ENCODE data around the gene PARK7. TPM values are rescaled to one million over a fixed set of nuclear protein-coding genes. Genes with fewer than 3 reads are reported as not detected.

PARK7 gene
- total RNA-seq, 3 donors from 2014 or later (not counting 1 experiment from before 2014, with no cell fraction given): 120 to 127 (median 127) TPM

DNA sequence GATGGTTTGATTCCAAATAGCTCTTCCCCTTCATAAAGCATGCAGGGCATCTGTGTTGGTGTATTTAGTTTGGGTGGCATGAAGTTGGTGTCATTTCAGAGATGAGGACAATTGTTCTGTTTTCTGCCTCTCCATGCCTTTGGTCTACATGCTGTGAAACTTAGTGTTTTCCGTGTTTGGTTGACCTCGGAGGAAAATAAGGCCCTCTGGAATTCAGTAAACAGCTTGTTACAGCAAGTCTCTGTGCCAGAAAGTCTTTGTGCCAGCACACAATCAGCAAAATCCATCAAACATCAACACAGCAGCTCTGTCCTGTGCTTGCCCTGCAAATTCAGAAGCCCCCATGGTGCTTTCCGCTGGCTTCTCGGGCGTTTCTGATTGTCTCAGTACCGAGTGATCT lies 9.5 kb downstream of the PARK7 start:
- H3K4me1 Mint-ChIP-seq: peaks cover 12 to 17% of the 10 kb centered on the region in 2 donors
- Histone ChIP-seq H3K9me3 (ENCODE audit: control insufficient read depth, insufficient read depth, low read length) (no peaks in the 10 kb centered on the region), H3K4me3 (ENCODE audit: low read length) (no peak overlapping the region), H3K27ac (ENCODE audit: low read length) (no peak overlapping the region), H3K36me3 (ENCODE audit: control insufficient read depth, insufficient read depth, low read length) (peaks cover 53% of the 10 kb centered on the region), H3K4me1 (ENCODE audit: control insufficient read depth, insufficient read depth, low read length) (peaks cover 3% of the 10 kb centered on the region), H3K27me3 (ENCODE audit: control insufficient read depth, insufficient read depth, low read length) (no peaks in the 10 kb centered on the region)
- WGBS (ENCODE audit: insufficient coverage): 97% methylated on average over 6 of the region's 6 CpGs
- H3K36me3 Mint-ChIP-seq: peaks cover 15% of the 10 kb centered on the region
- DNase-seq: no peak
- TF ChIP-seq, protein P1, sequence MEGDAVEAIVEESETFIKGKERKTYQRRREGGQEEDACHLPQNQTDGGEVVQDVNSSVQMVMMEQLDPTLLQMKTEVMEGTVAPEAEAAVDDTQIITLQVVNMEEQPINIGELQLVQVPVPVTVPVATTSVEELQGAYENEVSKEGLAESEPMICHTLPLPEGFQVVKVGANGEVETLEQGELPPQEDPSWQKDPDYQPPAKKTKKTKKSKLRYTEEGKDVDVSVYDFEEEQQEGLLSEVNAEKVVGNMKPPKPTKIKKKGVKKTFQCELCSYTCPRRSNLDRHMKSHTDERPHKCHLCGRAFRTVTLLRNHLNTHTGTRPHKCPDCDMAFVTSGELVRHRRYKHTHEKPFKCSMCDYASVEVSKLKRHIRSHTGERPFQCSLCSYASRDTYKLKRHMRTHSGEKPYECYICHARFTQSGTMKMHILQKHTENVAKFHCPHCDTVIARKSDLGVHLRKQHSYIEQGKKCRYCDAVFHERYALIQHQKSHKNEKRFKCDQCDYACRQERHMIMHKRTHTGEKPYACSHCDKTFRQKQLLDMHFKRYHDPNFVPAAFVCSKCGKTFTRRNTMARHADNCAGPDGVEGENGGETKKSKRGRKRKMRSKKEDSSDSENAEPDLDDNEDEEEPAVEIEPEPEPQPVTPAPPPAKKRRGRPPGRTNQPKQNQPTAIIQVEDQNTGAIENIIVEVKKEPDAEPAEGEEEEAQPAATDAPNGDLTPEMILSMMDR (IDR thresholded peaks at IDR 0.05): no peak
- H3K27ac Mint-ChIP-seq: no peak overlapping the region
- no peaks in the 10 kb centered on the region for H3K27me3 Mint-ChIP-seq (ENCODE audit: low read depth in 2 of 2)
- no peak overlapping the region for H3K4me3 Mint-ChIP-seq
- ATAC-seq: no peak
- intact Hi-C loops (cut with micrococcal nuclease): no loop called here
- H3K9me3 Mint-ChIP-seq: no peaks in the 10 kb centered on the region

DNA sequence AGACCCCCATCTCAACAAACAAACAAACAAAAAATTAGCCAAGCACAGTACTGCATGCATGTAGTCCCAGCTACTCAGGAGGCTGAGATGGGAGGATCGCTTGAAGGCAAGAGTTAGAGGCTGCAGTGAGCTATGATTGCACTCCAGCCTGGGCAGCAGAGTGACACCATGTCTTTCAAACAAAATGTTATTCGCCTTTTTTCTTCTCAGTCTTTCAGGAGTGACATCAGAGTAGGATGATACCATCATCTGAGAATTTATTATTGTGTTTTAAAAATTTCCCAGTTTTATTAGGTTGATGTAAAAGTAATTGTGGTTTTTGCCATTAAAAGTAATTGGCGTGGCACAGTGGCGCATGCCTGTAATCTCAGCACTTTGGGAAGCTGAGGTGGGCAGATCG lies 10.8 kb downstream of the PARK7 start:
- Histone ChIP-seq H3K4me3 (ENCODE audit: low read length) (no peak overlapping the region), H3K9me3 (ENCODE audit: control insufficient read depth, insufficient read depth, low read length) (no peaks in the 10 kb centered on the region), H3K4me1 (ENCODE audit: control insufficient read depth, insufficient read depth, low read length) (no peaks in the 10 kb centered on the region), H3K27ac (ENCODE audit: low read length) (no peak overlapping the region), H3K36me3 (ENCODE audit: control insufficient read depth, insufficient read depth, low read length) (peaks cover 48% of the 10 kb centered on the region), H3K27me3 (ENCODE audit: control insufficient read depth, insufficient read depth, low read length) (no peaks in the 10 kb centered on the region)
- no peak for DNase-seq
- H3K9me3 Mint-ChIP-seq: no peaks in the 10 kb centered on the region
- TF ChIP-seq, protein P1 (IDR thresholded peaks at IDR 0.05): no peak
- H3K27ac Mint-ChIP-seq: no peak overlapping the region
- intact Hi-C loops (cut with micrococcal nuclease): no loop called here
- H3K4me3 Mint-ChIP-seq: no peak overlapping the region
- WGBS (ENCODE audit: insufficient coverage): 98% methylated on average over 5 of the region's 5 CpGs
- ATAC-seq: no peak
- no peaks in the 10 kb centered on the region for H3K27me3 Mint-ChIP-seq (ENCODE audit: low read depth in 2 of 2)
- H3K36me3 Mint-ChIP-seq: peaks cover 15% of the 10 kb centered on the region
- H3K4me1 Mint-ChIP-seq: peaks cover 3 to 16% of the 10 kb centered on the region in 2 donors

DNA sequence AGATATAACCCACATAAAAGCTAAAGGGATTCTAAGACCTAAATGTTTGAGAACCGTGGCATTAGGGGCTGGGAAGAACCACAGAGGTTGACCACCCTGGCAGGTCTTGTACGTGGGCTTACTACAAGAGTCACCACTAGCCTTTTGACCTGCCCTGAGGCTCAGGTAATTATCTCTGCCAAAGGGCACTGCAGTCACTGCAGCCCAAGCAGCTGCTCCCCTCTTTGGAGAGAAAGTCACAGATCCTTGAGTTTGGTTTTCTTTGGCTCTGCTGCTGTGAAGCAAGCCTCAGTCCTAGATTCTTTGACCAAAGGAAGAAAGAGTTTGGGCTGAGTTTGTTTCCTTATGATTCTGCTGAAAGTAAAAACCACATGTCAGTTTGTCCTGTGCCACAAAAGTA lies 11.6 kb downstream of the PARK7 start:
- Mint-ChIP-seq H3K9me3 (no peaks in the 10 kb centered on the region), H3K36me3 (peaks cover 15% of the 10 kb centered on the region), H3K4me3 (no peak overlapping the region), H3K27me3 (ENCODE audit: low read depth in 2 of 2) (no peaks in the 10 kb centered on the region), H3K4me1 (peaks cover 0 to 14% of the 10 kb centered on the region in 2 donors), H3K27ac (no peak overlapping the region)
- H3K27ac ChIP-seq (ENCODE audit: low read length): no peak overlapping the region
- no peaks in the 10 kb centered on the region for H3K4me1 ChIP-seq (ENCODE audit: control insufficient read depth, insufficient read depth, low read length)
- TF ChIP-seq, protein P1 (IDR thresholded peaks at IDR 0.05): no peak
- ATAC-seq (no peak), DNase-seq (no peak)
- H3K36me3 ChIP-seq (ENCODE audit: control insufficient read depth, insufficient read depth, low read length): peaks cover 46% of the 10 kb centered on the region
- WGBS (ENCODE audit: insufficient coverage): 58% methylated on average over 2 of the region's 2 CpGs
- no peaks in the 10 kb centered on the region for H3K27me3 ChIP-seq (ENCODE audit: control insufficient read depth, insufficient read depth, low read length)
- intact Hi-C loops (cut with micrococcal nuclease): no loop called here
- no peaks in the 10 kb centered on the region for H3K9me3 ChIP-seq (ENCODE audit: control insufficient read depth, insufficient read depth, low read length)
- no peak overlapping the region for H3K4me3 ChIP-seq (ENCODE audit: low read length)

DNA sequence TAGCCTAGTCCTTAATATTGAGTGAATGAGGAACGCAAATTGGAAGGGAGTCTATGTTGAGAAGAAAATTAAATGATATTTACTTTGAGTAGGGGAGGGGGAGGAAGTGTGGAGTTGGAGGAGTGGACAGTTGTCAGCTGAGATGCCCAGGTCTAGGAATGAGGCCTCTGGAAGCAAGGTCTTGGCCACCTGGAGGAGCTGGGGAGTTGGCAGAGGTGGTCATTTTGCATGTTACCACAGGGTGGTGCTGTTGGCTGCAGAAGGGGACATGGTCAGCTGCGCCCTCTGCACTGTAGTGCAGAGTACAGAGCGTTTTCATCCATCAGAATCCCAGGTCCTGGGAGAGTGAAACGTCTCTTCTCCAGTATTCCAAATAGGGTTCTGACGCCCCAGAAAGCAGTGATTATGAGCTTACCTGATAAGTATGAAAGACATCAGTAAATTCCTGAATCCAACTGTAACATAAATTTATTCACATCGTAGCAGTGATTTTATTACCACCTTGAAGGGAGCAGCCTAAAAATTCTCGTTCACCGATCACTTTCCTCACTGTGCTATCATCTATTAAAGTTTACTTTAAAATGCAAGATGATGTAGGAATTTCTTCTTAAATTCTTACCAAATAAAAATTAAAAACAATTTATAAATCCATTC lies 13.8 kb downstream of the PARK7 start:
- peak; percentile 26 to 55 for DNase-seq
- peaks cover 0 to 8% of the 10 kb centered on the region in 2 donors for H3K4me1 Mint-ChIP-seq
- WGBS (ENCODE audit: insufficient coverage): 87% methylated on average over 6 of the region's 8 CpGs
- intact Hi-C loops (cut with micrococcal nuclease): no loop called here
- H3K36me3 ChIP-seq (ENCODE audit: control insufficient read depth, insufficient read depth, low read length): peaks cover 46% of the 10 kb centered on the region
- no peak overlapping the region for H3K4me3 ChIP-seq (ENCODE audit: low read length)
- peaks cover 11% of the 10 kb centered on the region for H3K36me3 Mint-ChIP-seq
- TF ChIP-seq, protein P1 (IDR thresholded peaks at IDR 0.05): peak; percentile 33
- H3K27ac ChIP-seq (ENCODE audit: low read length): no peak overlapping the region
- no peaks in the 10 kb centered on the region for H3K27me3 ChIP-seq (ENCODE audit: control insufficient read depth, insufficient read depth, low read length)
- H3K9me3 ChIP-seq (ENCODE audit: control insufficient read depth, insufficient read depth, low read length): no peaks in the 10 kb centered on the region
- no peaks in the 10 kb centered on the region for H3K4me1 ChIP-seq (ENCODE audit: control insufficient read depth, insufficient read depth, low read length)
- peak overlapping the region in 1 of 2 donors; percentile 21 for H3K27ac Mint-ChIP-seq
- H3K9me3 Mint-ChIP-seq: no peaks in the 10 kb centered on the region
- no peak overlapping the region for H3K4me3 Mint-ChIP-seq
- ATAC-seq: peak; percentile 59 to 78 (median 71)
- no peaks in the 10 kb centered on the region for H3K27me3 Mint-ChIP-seq (ENCODE audit: low read depth in 2 of 2)
